ENCODE results near the gene FLT3. TPM values are rescaled to one million over a fixed set of nuclear protein-coding genes. Genes with fewer than 3 reads are reported as not detected.

FLT3 gene
- total and polyA plus RNA-seq, 2 experiments from 2014 or later: 0.06 TPM; not detected in 1

- H3K9me3 ChIP-seq (ENCODE audit: low read depth): no peaks in the 10 kb centered on the region
- no peaks in the 10 kb centered on the region for H3K4me1 ChIP-seq (ENCODE audit: low read depth)
- peak in 1 of 2 donors; percentile 20 for DNase-seq (ENCODE audit: low read depth in 1 of 2, low spot score in 1 of 2)
- no peak overlapping the region for H3K27ac ChIP-seq
- no peak for TF ChIP-seq CTCF (IDR thresholded peaks at IDR 0.05; ENCODE audit: low read depth, low read length)
- H3K36me3 ChIP-seq: no peaks in the 10 kb centered on the region
- H3K4me3 ChIP-seq: peak overlapping the region; percentile 16
- H3K27me3 ChIP-seq: peaks cover 100% of the 10 kb centered on the region
These were observed 145.9 kb downstream of the FLT3 start for GRCh38 chr13:27954406-27954851.

GRCh38 chr13:27953676-27954405 is 146.5 kb downstream of the FLT3 start:
- Histone ChIP-seq H3K4me3 (peak overlapping the region; percentile 24), H3K27me3 (peaks cover 100% of the 10 kb centered on the region), H3K36me3 (no peaks in the 10 kb centered on the region), H3K27ac (no peak overlapping the region), H3K4me1 (ENCODE audit: low read depth) (no peaks in the 10 kb centered on the region), H3K9me3 (ENCODE audit: low read depth) (no peaks in the 10 kb centered on the region)
- TF ChIP-seq CTCF (IDR thresholded peaks at IDR 0.05; ENCODE audit: low read depth, low read length): peak; percentile 90
- peak; percentile 79 to 91 for DNase-seq (ENCODE audit: low read depth in 1 of 2, low spot score in 1 of 2)

Other genes with a start within 250 kb of the FLT3 start
- gene PDX1, start 180.6 kb downstream of the FLT3 start, total RNA-seq: not detected in 2 replicates
- gene PDX1, start 180.6 kb downstream of the FLT3 start, polyA plus RNA-seq: not detected in 2 replicates
- not detected in 2 replicates for gene CDX2, start 131.3 kb downstream of the FLT3 start, total RNA-seq
- not detected in 2 replicates for gene CDX2, start 131.3 kb downstream of the FLT3 start, polyA plus RNA-seq
- gene URAD, start 111.9 kb downstream of the FLT3 start, total RNA-seq: not detected in 2 replicates
- not detected in 2 replicates for gene URAD, start 111.9 kb downstream of the FLT3 start, polyA plus RNA-seq
- gene PAN3, start 38.0 kb upstream of the FLT3 start, total RNA-seq: 13.9 and 25.1 TPM in 2 replicates
- 7.8 and 8.6 TPM in 2 replicates for gene PAN3, start 38.0 kb upstream of the FLT3 start, polyA plus RNA-seq

Measured in cardiac muscle cell (in vitro differentiated cells and primary cell).